ENCODE measurements around the gene SDCBP2. TPM values are rescaled to one million over a fixed set of nuclear protein-coding genes. Genes with fewer than 3 reads are reported as not detected.

The SDCBP2 gene
- total RNA-seq, 1 experiment from 2014 or later = 1.9 TPM

DNA sequence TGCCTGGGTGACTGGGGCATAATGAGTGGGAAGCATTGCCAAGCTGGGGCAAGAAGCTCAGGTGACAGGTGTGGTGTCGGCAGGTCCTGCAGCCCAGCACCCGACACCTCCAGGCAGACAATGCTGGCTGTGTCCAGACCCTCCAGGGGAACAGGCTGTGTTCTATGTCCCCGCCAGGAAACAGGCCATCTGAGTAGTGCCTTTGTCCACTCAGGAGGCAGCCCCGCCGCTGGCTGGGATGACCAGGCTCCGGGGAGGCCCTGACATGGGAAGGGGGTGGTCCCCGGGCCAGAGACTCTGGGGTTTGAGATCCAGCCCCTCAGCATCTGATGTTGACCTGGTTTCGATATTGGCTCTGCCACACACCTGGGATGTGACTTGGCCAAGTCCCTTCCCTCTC, 34.4 kb downstream of the SDCBP2 start:
- no peak for TF ChIP-seq CTCF (conservative IDR thresholded peaks at IDR 0.05)
- Histone ChIP-seq H2BK20ac (ENCODE audit: low read depth, low read length, poor library complexity, severe bottlenecking) (no peak overlapping the region), H3K4me1 (ENCODE audit: insufficient read depth, low read length) (no peaks in the 10 kb centered on the region), H2AFZ (ENCODE audit: low read length) (no peak overlapping the region), H4K8ac (replicated peaks; ENCODE audit: insufficient read length, low read depth, low read length) (no peak overlapping the region), H3T11ph (ENCODE audit: low read length) (no peak overlapping the region), H3K4ac (ENCODE audit: low read depth, low read length) (no peak overlapping the region), H3K23ac (ENCODE audit: insufficient read length, low read depth, low read length) (no peak overlapping the region), H3K18ac (ENCODE audit: insufficient read length, low read depth, low read length) (no peak overlapping the region), H4K91ac (ENCODE audit: insufficient read length, low read depth, low read length) (no peak overlapping the region), H2BK12ac (ENCODE audit: insufficient read length, low read depth, low read length) (no peak overlapping the region), H3K4me2 (ENCODE audit: insufficient read depth, insufficient read length, low read length) (no peak overlapping the region), H4K20me1 (ENCODE audit: control insufficient read depth, insufficient read depth, insufficient read length) (no peaks in the 10 kb centered on the region), H4K5ac (ENCODE audit: insufficient read length, low read depth, low read length) (no peak overlapping the region), H3K23me2 (ENCODE audit: insufficient read length, low read depth, low read length, poor library complexity, severe bottlenecking) (no peaks in the 10 kb centered on the region), H3K9me3 (ENCODE audit: control insufficient read depth, low read depth, low read length) (no peaks in the 10 kb centered on the region), H3K79me2 (ENCODE audit: insufficient read depth, low read length) (no peaks in the 10 kb centered on the region), H3K9ac (ENCODE audit: extremely low read depth, insufficient read length, low read length) (no peak overlapping the region), H3K27me3 (ENCODE audit: insufficient read depth, low read length) (no peaks in the 10 kb centered on the region), H2BK15ac (ENCODE audit: low read depth, low read length) (no peak overlapping the region), H3K27ac (ENCODE audit: insufficient read length, low read depth, low read length) (no peak overlapping the region), H3K56ac (ENCODE audit: insufficient read length, low read depth, low read length) (no peak overlapping the region), H2AK5ac (ENCODE audit: insufficient read length, low read length) (no peak overlapping the region), H2BK5ac (ENCODE audit: insufficient read length, low read length) (no peak overlapping the region), H2BK120ac (ENCODE audit: low read depth, low read length, poor library complexity, severe bottlenecking) (no peak overlapping the region), H3K14ac (ENCODE audit: insufficient read depth, low read length) (no peak overlapping the region), H3K79me1 (ENCODE audit: insufficient read depth, low read depth, low read length, poor library complexity, severe bottlenecking) (no peaks in the 10 kb centered on the region)
- Mint-ChIP-seq H3K4me1 (peaks cover 0 to 1% of the 10 kb centered on the region in 2 experiments; a peak in 1 of 4 replicates), H3K27me3 (ENCODE audit: low read depth) (peaks cover 7% of the 10 kb centered on the region), H3K9me3 (no peaks in the 10 kb centered on the region), H3K4me3 (no peak overlapping the region), H3K27ac (no peak overlapping the region), H3K36me3 (ENCODE audit: insufficient read depth in 1 of 3, low read depth in 3 of 3) (no peaks in the 10 kb centered on the region; a peak in 1 of 7 replicates)
- WGBS (ENCODE audit: extremely low coverage, insufficient read length, low lambda C conversion rate) = no CpG with 5 or more reads among the region's 8 CpGs
- no peak for DNase-seq

All from H9 (cell line).